GM15510 (cell line): ENCODE measurements around the gene SERINC2.

Experiments
- POLR2A ChIP-seq: IDR thresholded peaks from 3 replicates; pipeline ENCODE4 v1.6.1; 2011; ENCODE audit warnings: borderline replicate concordance; ENCODE audit not compliant: insufficient read length; ENCODE audit errors: extremely low read depth

Gene SERINC2

DNA sequence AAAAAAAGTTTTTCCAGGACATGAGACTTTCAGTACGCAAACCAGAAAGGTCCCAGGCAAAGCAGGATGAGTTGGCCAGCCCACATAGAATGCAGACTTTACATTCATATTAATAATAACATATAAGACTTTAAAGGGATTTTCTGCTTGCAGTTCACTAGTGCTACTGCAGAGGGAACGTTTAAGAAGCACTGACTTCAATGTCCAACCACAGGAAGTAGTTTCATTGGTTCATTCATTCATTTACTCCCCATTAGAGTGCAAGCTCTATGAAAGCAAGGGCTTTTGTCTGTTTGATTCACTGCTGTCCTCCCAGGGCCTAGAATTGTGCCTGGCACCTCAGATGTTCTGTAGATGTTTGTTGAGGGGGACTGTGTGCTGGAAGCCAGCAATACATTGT, 11.8 kb upstream of the SERINC2 start:
- no peak for TF ChIP-seq POLR2A

DNA sequence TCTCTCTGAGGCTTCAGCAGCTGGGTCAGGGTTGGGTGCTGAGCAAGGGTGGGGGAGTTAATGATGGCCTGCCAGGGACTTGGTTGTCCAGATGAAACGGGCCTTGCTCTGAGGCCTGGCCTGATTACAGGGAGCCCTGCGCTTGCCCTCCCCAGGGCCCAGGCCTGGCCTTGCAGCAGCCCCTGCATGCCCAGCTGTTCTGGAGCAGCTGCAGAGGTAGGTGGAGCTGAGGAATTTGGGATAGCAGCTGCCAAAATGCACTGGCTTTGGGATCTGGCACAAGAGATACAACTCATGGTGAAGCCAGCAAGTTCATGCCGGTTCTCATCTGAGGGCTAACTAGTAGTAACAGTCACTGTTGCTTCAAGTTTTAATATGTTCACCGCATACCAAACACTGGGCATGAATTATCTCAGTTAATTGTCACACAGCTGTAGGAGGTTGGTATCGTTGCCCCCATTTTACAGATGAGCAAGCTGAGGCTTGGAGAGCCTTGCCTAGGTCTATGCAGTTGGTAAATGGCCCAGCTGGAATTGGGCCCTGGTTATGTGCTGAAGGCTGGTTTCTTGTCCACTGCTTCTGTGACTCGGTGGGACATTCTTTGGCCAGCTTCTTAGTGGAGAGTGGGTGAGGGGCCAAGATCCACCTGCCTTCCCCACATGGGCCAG, 7.3 kb upstream of the SERINC2 start:
- no peak for TF ChIP-seq POLR2A

GRCh38 chr1:31407029-31407626, 5.9 kb upstream of the SERINC2 start:
- no peak for TF ChIP-seq POLR2A

GRCh38 chr1:31408788-31409318, 4.2 kb upstream of the SERINC2 start:
- TF ChIP-seq POLR2A: no peak

DNA sequence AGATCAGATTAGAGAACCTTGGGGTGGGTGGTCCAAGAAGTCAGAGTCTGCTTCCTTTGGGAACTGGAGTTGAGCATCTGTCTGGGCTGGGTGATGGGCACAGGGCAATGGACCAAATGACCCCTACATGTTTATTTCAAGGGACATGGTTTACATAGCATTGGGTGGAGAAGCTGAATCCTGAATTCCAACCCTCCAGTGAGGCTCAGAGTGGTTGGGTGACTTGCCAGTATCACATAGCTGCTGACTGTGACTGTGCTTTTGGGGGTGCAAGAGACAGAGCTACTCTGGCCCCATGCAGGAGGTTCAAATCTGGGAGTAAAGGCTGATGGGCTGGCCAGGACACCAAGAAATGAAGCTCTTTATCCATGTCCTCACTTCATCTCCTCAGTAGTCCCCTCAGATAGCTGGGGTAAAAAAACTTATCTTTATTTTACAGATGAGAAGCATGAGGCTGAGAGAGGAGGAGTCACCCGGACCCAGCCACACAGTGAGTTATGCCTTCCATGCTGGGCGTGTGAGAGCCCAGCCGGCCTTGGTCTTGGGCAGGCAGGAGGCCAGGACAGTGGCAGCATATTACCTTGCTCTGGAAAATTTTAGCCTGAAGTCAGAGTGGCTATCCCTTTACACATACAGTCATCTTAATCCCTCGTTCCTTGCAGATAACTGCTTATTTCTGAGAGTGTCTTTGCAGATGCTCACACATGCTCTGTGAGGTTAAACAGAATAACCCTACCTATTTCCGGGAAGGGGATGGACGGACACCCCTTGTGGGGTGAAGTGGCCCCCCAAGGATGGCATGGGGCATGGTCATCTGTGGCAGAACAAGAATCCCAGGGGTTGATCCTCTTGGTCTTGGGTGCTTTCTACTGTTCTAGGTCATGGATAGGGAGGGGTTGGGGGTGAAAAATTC, 2.8 kb upstream of the SERINC2 start:
- no peak for TF ChIP-seq POLR2A

DNA sequence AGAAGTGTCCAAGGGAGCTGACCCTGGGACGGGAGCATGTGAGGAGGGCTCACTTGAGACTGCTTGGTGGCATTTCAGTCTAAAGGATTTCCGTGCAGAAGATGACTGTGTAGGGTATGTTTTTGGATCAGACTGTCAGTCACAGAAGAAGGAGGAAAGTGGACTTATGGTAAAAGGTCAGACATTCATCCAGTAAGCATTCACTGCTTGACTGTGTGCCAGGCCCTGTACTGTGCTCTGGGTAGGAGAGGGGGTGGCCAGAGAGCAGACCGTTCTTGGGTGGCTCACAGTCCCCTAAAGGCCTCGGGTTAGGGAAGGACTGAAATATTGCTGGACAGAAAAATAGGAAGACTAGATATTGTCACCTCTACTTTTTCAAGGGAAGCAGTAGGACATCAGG, 2.1 kb upstream of the SERINC2 start:
- TF ChIP-seq POLR2A: no peak

DNA sequence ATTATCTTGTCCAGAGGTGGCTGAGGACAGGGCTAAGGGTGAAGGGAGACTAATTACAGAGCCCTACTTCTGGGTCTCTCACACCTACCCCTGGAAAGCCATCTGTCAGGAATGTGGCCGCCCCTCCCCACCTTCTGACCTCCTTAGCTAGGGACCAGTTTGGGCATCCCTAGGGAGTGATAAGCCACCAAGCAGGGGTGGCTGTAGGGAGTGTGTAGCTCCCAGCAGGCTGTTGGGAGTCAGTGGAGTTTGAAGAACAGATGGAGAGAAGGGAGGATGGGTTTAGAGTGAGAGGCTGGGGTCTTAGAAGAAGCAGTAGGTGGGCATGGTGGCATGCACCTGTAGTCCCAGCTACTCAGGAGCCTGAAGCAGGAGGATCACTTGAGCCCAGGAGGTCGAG, 808 bp upstream of the SERINC2 start:
- TF ChIP-seq POLR2A: no peak

- no peak for TF ChIP-seq POLR2A
Observed at GRCh38 chr1:31413405-31414001, 490 bp downstream of the SERINC2 start.

- TF ChIP-seq POLR2A: no peak
Observed at GRCh38 chr1:31414980-31415370, 2.0 kb downstream of the SERINC2 start.

DNA sequence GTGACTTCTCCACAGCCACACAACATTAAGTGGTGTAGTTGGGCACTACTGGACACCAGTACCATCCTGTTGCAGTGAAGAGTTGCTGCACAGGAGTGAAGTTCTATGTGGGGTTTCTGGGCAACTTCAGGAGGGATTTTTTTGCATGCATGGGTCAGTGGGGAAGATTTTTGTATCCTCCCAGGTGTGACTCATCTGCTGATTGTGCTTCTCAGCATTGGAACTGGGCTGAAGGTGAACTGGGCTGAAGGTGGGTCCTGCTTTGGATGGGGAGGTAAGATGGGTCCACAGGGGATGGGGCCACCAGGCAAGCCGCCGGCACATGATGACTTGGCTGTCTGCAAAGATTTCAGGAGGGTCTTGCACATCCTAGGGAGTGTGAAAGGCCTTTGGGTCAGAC, 2.6 kb downstream of the SERINC2 start:
- no peak for TF ChIP-seq POLR2A

DNA sequence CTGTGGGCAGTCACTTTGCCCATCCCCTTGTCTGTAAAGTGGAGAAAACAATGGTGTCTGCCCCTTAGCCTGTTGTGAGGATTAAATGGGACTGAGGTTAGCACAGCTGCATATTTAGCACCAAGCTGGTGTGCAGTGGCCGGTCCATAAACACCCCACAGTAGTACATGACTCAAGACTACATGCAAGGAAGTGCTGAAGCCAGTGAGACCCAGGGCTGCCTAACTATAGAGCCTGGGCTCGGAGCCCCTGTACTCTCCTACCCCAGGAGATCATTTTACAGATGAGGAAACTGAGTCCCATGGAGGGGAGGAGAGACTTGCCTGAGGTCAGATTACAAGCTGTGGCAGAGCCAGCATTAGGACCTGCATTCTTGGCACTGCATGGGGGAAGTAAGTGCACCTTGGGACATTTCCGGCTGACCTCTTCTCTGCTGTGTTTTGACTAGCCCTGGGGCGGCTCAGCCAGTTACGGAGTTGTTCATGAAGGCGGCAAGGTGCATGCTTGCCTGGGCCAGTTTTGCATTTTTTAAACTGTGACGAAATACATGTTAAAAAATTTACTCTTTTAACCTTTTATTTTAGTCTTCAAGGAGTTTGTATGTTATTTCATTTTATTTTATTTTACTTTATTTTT, 3.2 kb downstream of the SERINC2 start:
- no peak for TF ChIP-seq POLR2A

- no peak for TF ChIP-seq POLR2A
Observed at GRCh38 chr1:31417148-31417547, 4.1 kb downstream of the SERINC2 start.

DNA sequence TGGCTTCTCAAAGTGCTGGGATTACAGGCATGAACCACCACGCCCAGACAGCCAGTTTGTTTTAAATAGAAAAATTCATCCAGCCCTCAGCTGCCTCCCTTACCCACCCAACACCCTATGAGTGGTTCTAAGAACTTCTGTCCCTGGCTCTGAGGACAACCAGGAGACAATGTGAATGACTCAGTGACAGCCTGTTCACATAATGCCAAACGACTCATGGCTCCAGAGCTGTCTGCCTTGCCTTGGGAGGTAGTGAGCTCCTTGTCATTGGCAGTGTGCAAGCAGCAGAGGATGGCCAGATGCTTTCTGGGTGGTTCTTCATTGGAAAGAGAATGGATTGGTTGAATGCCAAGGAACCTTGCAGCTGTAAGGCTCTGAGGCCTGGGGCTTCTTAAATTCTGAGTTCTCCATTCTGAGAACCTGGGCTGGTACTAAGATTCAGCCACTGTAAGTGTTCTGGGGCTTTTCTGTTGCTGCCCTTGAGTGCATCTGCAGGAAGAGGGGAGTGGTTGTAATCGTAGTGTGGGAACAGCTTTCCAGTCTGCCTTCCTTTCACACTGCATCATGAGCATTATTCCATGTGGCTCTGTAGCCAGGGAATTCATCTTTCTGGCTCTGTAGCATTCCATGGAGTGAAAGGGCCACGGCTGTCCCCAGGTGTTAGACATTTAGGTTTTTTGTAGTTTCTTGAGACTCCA, 5.8 kb downstream of the SERINC2 start:
- no peak for TF ChIP-seq POLR2A

- no peak for TF ChIP-seq POLR2A
Observed at GRCh38 chr1:31420716-31421115, 7.7 kb downstream of the SERINC2 start.
